ENCODE data around the gene SLC25A48. TPM values are rescaled to one million over a fixed set of nuclear protein-coding genes. Genes with fewer than 3 reads are reported as not detected.

Gene SLC25A48
- total and polyA plus RNA-seq, 7 donors, result 1.6 to 7.2 (median 1.9) TPM; not detected in 4

GRCh38 chr5:135877570-135878155 lies 43.2 kb downstream of the SLC25A48 start:
- intact Hi-C loops (cut with DNase I), result loop anchor here (5.0 kb wide), 1 partner anchor 320 kb away; no protein-coding TSS in a partner anchor
- peaks cover 0 to 39% (median 29%) of the 10 kb centered on the region in 4 donors for H3K4me1 ChIP-seq
- no peak for TF ChIP-seq EP300 (IDR thresholded peaks at IDR 0.05)
- DNase-seq, result no peak
- H3K27me3 ChIP-seq, result no peaks in the 10 kb centered on the region
- no peak overlapping the region for H3K4me3 ChIP-seq
- H3K27ac ChIP-seq, result peak overlapping the region; percentile 17 to 70 (median 37)
- no peaks in the 10 kb centered on the region for H3K36me3 ChIP-seq
- 76 to 89% methylated on average over 6 of the region's 6 CpGs for WGBS, 2 donors
- no peaks in the 10 kb centered on the region for H3K9me3 ChIP-seq

GRCh38 chr5:135878156-135878620 lies 43.7 kb downstream of the SLC25A48 start:
- intact Hi-C loops (cut with DNase I), result loop anchor here (5.0 kb wide), 1 partner anchor 319 kb away; no protein-coding TSS in a partner anchor
- H3K4me3 ChIP-seq, result no peak overlapping the region
- H3K9me3 ChIP-seq, result no peaks in the 10 kb centered on the region
- no peak for TF ChIP-seq POLR2AphosphoS5 (IDR thresholded peaks at IDR 0.05)
- H3K36me3 ChIP-seq, result no peaks in the 10 kb centered on the region
- no peak for DNase-seq
- H3K27me3 ChIP-seq, result no peaks in the 10 kb centered on the region
- H3K27ac ChIP-seq, result peak overlapping the region; percentile 17 to 70 (median 37)
- WGBS, 2 donors, result 81 to 88% methylated on average over 4 of the region's 4 CpGs
- peaks cover 0 to 39% (median 29%) of the 10 kb centered on the region in 4 donors for H3K4me1 ChIP-seq

GRCh38 chr5:135879591-135879990 lies 45.1 kb downstream of the SLC25A48 start:
- no peaks in the 10 kb centered on the region for H3K9me3 ChIP-seq
- H3K4me3 ChIP-seq, result no peak overlapping the region
- intact Hi-C loops (cut with DNase I), result loop anchor here (5.0 kb wide), 1 partner anchor 318 kb away; no protein-coding TSS in a partner anchor
- H3K27me3 ChIP-seq, result no peaks in the 10 kb centered on the region
- no peak overlapping the region for H3K27ac ChIP-seq
- H3K36me3 ChIP-seq, result no peaks in the 10 kb centered on the region
- no peak for DNase-seq
- TF ChIP-seq POLR2A (IDR thresholded peaks at IDR 0.05) (no peak), POLR2AphosphoS5 (IDR thresholded peaks at IDR 0.05) (no peak), EP300 (IDR thresholded peaks at IDR 0.05) (no peak), CTCF (IDR thresholded peaks at IDR 0.05) (no peak)
- peaks cover 0 to 39% (median 29%) of the 10 kb centered on the region in 4 donors for H3K4me1 ChIP-seq
- WGBS, 2 donors, result 94 to 96% methylated on average over 3 of the region's 3 CpGs

- no peak overlapping the region for H3K4me3 ChIP-seq
- no peak overlapping the region for H3K27ac ChIP-seq
- no peak for TF ChIP-seq POLR2A (IDR thresholded peaks at IDR 0.05)
- TF ChIP-seq CTCF (IDR thresholded peaks at IDR 0.05), result no peak
- no peak for TF ChIP-seq POLR2AphosphoS5 (IDR thresholded peaks at IDR 0.05)
- TF ChIP-seq EP300 (IDR thresholded peaks at IDR 0.05), result no peak
- DNase-seq, result no peak
- peaks cover 0 to 39% (median 29%) of the 10 kb centered on the region in 4 donors for H3K4me1 ChIP-seq
- 72 to 82% methylated on average over 3 of the region's 3 CpGs for WGBS, 2 donors
- intact Hi-C loops (cut with DNase I), result no loop called here
- H3K27me3 ChIP-seq, result no peaks in the 10 kb centered on the region
- H3K9me3 ChIP-seq, result no peaks in the 10 kb centered on the region
- no peaks in the 10 kb centered on the region for H3K36me3 ChIP-seq
Observed at GRCh38 chr5:135880278-135880677, 45.8 kb downstream of the SLC25A48 start.

- intact Hi-C loops (cut with DNase I), result no loop called here
- DNase-seq, result no peak
- Histone ChIP-seq H3K9me3 (no peaks in the 10 kb centered on the region), H3K4me1 (peaks cover 0 to 39% (median 29%) of the 10 kb centered on the region in 4 donors), H3K27me3 (no peaks in the 10 kb centered on the region), H3K4me3 (no peak overlapping the region), H3K27ac (peak overlapping the region; percentile 41 to 67 (median 50)), H3K36me3 (no peaks in the 10 kb centered on the region)
- WGBS, 2 donors, result 51 to 78% methylated on average over 7 of the region's 7 CpGs
- TF ChIP-seq CTCF (IDR thresholded peaks at IDR 0.05) (no peak), POLR2A (IDR thresholded peaks at IDR 0.05) (no peak), POLR2AphosphoS5 (IDR thresholded peaks at IDR 0.05) (no peak), EP300 (IDR thresholded peaks at IDR 0.05) (no peak)
Observed at GRCh38 chr5:135880801-135881200, 46.3 kb downstream of the SLC25A48 start.
